PFSK-1 (cell line): ENCODE data around the gene NTN3.

Experiments used
- POLR2AphosphoS5 ChIP-seq: IDR thresholded peaks from 2 replicates; pipeline ENCODE4 v1.6.1; 2012; ENCODE audit warnings: low read depth, mild to moderate bottlenecking, control low read depth, low read length, moderate library complexity
- REST ChIP-seq, 2 experiments: IDR thresholded peaks; 2 replicates each; pipeline versions ENCODE4 v1.6.1 to v1.8.0; 2011 to 2012; ENCODE audit warnings: low read depth in 2 of 2, low read length in 2 of 2, control low read depth in 1 of 2, inconsistent platforms in 1 of 2, mild to moderate bottlenecking in 1 of 2, moderate library complexity in 1 of 2; ENCODE audit not compliant: insufficient read depth in 1 of 2
- SIN3A ChIP-seq: IDR thresholded peaks from 2 replicates; pipeline ENCODE4 v1.6.1; 2012; ENCODE audit warnings: mild to moderate bottlenecking, low read length, moderate library complexity, borderline replicate concordance; ENCODE audit not compliant: insufficient read depth

- TF ChIP-seq REST (IDR thresholded peaks at IDR 0.05; ENCODE audit: insufficient read depth in 1 of 2, low read depth in 2 of 2, low read length in 2 of 2) (no peak), POLR2AphosphoS5 (no peak), SIN3A (no peak)
Measured at GRCh38 chr16:2501946-2502895, 31.1 kb downstream of the NTN3 start.
